SHP77 treated with DMSO at 0.1 percent for 48 hours (cell line): ENCODE results near the gene TUNAR.

Source experiments
- DNase-seq: peaks from one replicate; lab custom pipeline; 2025; lab: John Stamatoyannopoulos, UW

TUNAR gene

DNA sequence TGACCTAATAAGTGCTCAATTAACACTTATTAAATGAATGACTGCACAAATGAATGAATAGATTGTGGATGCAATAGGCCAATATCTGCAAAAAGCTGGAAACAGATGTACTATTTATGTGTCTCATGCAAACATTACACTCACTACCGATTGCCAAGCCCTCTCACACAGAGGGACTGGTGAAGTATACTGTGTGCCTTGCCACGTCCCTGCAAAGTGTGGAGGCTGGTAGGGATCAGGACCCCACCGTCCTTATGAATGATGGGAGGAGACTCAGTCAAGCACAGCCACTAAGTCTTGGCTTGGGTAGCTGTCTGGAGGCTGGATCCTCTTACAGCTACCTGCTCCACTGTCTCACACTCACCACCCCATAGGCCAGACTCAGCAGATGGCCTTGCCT lies 3.9 kb upstream of the TUNAR start:
- DNase-seq = no peak

- no peak for DNase-seq
Measured at GRCh38 chr14:95875831-95876760, 536 bp upstream of the TUNAR start.

DNA sequence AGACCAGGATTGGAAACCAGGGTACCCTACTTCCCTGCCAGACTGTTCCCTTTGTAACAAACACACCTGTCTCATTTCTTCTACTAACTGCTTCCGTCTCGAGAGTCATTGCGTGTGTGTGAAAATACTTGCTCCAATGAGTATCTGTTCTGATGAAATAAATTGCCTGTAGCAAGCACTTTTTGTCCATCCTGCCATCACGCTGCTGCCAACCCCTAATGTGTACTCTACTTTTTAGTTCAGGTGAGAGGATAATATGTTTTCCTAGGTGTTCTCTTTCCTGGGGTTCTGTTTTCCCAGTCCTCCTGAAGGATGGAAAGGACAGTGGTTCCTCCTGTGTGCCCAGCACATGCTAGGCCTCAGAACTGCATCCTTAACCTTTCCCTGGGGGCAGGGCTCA lies 1.0 kb downstream of the TUNAR start:
- no peak for DNase-seq

DNA sequence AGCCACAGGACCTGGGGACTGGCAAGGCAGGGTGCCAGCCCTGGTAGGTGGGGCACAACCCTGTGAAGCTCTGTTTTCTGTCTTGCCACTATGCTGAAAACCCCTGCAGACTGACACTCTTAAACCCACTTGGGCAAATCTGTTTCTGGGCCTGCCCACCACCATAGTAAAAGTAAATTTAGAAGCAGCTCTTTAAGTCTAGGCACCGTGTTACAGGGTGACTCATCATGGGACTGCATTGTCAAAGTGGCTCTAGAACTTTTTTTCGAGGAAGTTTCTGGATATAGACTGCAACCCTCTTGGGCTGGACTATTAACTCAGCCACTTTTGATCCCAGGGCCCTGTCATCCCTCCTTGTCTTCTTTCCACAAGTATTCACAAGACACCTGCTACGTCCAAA lies 7.7 kb downstream of the TUNAR start:
- no peak for DNase-seq

DNA sequence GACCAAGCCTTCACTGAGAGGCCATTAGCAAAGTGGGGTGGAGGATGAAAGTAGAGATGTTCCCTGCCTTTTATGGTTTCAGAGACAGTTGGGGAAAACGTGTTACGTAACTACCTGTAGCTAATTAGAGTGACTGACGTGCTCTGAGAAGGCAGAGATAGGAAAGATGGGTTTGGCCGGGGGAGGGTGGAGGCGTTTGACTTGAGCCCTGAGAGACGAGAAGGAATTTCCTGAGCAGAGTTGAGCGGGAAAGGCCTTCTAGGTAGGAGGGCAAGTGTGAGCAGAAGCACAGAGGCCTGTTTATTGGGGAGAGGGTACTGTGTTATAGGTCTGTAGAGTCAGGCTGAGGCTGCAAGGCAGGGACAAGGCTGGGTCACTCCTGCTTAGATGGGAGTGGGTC lies 8.6 kb downstream of the TUNAR start:
- DNase-seq = no peak

- no peak for DNase-seq
Measured at GRCh38 chr14:95885866-95886265, 9.2 kb downstream of the TUNAR start.

DNA sequence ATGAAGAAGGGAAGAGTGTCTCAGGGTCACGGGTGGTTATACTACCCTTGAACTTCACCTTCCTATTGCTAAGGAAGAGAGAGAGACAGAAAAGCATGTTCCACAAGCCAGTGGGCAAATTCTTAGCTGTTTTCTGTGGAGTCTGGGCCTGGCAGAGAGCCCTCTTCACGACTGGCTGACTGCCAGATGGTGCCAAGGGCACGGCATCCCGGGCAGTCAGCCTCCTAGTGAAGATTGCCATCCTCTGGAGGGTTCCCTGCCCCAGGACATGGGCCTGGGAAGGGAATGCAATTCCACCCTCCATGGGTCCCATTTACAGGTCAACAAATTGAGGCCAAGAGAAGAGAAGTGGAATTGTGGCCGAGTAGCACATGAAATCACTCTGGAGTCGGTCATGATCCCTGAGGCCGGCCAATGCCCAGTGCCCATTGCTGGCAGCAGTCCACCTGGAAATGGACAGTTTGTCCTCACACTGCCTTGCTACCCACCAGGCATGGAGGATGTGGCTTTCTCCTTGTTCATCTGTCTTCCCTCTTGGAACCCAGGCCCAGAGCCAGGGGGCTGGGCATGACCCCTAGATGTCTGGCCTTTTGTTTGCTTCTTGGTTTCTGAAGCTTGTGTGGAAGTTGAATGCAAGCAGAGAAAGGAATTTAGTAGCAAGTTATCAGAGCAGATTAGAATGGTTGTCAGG lies 9.9 kb downstream of the TUNAR start:
- no peak for DNase-seq

DNA sequence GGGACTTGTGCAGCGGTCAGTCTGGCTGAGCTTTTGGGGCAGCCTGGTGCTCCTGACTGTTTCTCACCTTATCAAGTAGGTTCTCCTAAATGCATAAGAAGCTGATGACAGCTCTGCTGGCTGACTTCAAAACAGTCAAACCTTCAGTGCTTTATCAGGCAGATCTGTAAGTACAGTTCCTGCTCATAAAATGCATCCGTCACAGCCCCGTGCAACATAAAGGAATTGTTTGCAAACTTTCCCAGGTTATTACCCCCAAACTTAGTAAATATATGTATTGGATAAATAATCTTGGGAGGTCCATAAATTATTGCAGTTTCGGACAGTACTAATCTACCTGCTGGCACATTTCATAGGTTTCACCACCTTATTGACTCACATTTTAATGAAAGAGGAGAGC lies 10.7 kb downstream of the TUNAR start:
- DNase-seq = no peak

GRCh38 chr14:95889236-95889979 lies 12.8 kb downstream of the TUNAR start:
- no peak for DNase-seq

- no peak for DNase-seq
Measured at GRCh38 chr14:95891742-95892141, 15.1 kb downstream of the TUNAR start.

DNA sequence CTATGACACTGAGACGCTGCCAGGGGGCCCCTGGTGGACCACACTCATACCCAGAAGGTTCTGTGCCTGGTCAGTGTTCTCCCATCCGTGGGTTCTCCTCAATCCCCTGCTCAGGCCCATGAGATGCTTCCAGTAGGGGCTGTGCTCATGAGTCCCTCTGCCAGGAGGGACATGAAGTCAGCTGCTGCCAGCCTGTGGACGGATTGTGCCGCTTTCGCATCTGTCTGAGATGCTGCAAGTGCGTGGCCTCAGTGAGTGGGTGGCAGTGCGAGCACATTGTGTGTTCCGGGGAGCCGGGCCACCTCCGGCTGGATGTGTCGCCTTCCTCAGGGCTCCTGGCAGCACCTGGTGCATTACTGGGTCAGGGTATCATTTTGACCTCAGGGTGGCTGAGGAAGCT lies 15.5 kb downstream of the TUNAR start:
- DNase-seq = no peak

DNA sequence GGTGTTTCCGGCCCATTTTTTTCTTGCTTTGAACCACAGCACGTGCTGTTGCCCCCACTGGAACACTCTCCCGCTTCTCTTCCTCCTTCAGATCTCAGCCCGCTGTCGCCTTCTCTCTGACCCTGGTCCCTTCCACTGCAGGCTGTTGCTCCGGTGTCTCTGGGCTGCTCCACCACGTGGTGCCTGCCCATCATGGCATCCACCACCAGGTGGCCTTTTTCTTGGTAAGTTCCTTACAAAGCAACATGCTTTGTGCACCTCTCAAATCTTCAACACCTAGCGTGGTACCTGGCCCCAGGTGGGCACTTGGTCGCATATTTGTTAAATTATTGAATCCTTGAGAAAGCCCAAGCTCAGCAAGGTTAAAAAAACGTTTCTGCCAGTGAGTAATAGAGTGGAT lies 19.1 kb downstream of the TUNAR start:
- DNase-seq = no peak

- DNase-seq = no peak
Measured at GRCh38 chr14:95896498-95897135, 20.0 kb downstream of the TUNAR start.

GRCh38 chr14:95897280-95897679 lies 20.6 kb downstream of the TUNAR start:
- DNase-seq = no peak

GRCh38 chr14:95901054-95901453 lies 24.4 kb downstream of the TUNAR start:
- DNase-seq = no peak

GRCh38 chr14:95902273-95902826 lies 25.7 kb downstream of the TUNAR start:
- DNase-seq = no peak

- no peak for DNase-seq
Measured at GRCh38 chr14:95903165-95903564, 26.5 kb downstream of the TUNAR start.

- DNase-seq = no peak
Measured at GRCh38 chr14:95903616-95904107, 27.0 kb downstream of the TUNAR start.

- DNase-seq = no peak
Measured at GRCh38 chr14:95906591-95906990, 30.0 kb downstream of the TUNAR start.

GRCh38 chr14:95910628-95911027 lies 34.0 kb downstream of the TUNAR start:
- no peak for DNase-seq

- no peak for DNase-seq
Measured at GRCh38 chr14:95911456-95911855, 34.8 kb downstream of the TUNAR start.

- DNase-seq = no peak
Measured at GRCh38 chr14:95915330-95915729, 38.7 kb downstream of the TUNAR start.
